ENCODE measurements around the gene ARPP21.

The ARPP21 gene

GRCh38 chr3:35787936-35788335 lies 148.6 kb downstream of the ARPP21 start:
- no peaks in the 10 kb centered on the region for H3K4me1 ChIP-seq (ENCODE audit: control insufficient read depth in 1 of 2, insufficient read depth in 1 of 2, low read depth in 1 of 2, low read length in 1 of 2)
- H3K27me3 ChIP-seq: no peaks in the 10 kb centered on the region
- TF ChIP-seq CTCF (IDR thresholded peaks at IDR 0.05): no peak
- H3K4me3 ChIP-seq (ENCODE audit: low read depth in 1 of 2, low read length in 1 of 2): no peak overlapping the region
- H3K27ac ChIP-seq: no peak overlapping the region
- no peaks in the 10 kb centered on the region for H3K9me3 ChIP-seq
- H3K36me3 ChIP-seq: no peaks in the 10 kb centered on the region

GRCh38 chr3:35789042-35789831 lies 149.9 kb downstream of the ARPP21 start:
- no peaks in the 10 kb centered on the region for H3K9me3 ChIP-seq
- no peaks in the 10 kb centered on the region for H3K4me1 ChIP-seq (ENCODE audit: control insufficient read depth in 1 of 2, insufficient read depth in 1 of 2, low read depth in 1 of 2, low read length in 1 of 2)
- no peaks in the 10 kb centered on the region for H3K27me3 ChIP-seq
- H3K27ac ChIP-seq: no peak overlapping the region
- no peak for TF ChIP-seq CTCF (IDR thresholded peaks at IDR 0.05)
- H3K36me3 ChIP-seq: no peaks in the 10 kb centered on the region
- H3K4me3 ChIP-seq (ENCODE audit: low read depth in 1 of 2, low read length in 1 of 2): no peak overlapping the region

GRCh38 chr3:35790764-35791163 lies 151.4 kb downstream of the ARPP21 start:
- Histone ChIP-seq H3K4me3 (ENCODE audit: low read depth in 1 of 2, low read length in 1 of 2) (no peak overlapping the region), H3K9me3 (no peaks in the 10 kb centered on the region), H3K27ac (no peak overlapping the region), H3K4me1 (ENCODE audit: control insufficient read depth in 1 of 2, insufficient read depth in 1 of 2, low read depth in 1 of 2, low read length in 1 of 2) (no peaks in the 10 kb centered on the region), H3K36me3 (no peaks in the 10 kb centered on the region), H3K27me3 (no peaks in the 10 kb centered on the region)
- no peak for TF ChIP-seq CTCF (IDR thresholded peaks at IDR 0.05)

DNA sequence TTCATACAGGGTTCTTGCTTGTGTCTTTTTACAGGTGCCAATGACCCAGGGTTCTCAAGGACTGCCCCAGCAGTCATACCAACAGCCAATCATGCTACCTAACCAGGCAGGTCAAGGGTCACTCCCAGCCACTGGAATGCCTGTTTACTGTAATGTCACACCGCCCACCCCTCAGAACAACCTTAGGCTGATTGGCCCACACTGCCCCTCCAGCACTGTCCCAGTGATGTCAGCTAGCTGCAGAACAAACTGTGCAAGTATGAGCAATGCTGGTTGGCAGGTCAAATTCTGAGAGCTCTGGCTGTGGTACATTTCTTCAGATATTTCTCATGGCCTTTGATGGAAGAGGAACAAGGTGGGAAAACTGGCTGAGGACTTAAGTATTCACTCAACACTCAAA lies 154.3 kb downstream of the ARPP21 start:
- Histone ChIP-seq H3K27ac (no peak overlapping the region), H3K4me1 (ENCODE audit: control insufficient read depth in 1 of 2, insufficient read depth in 1 of 2, low read depth in 1 of 2, low read length in 1 of 2) (no peaks in the 10 kb centered on the region), H3K36me3 (no peaks in the 10 kb centered on the region), H3K4me3 (ENCODE audit: low read depth in 1 of 2, low read length in 1 of 2) (no peak overlapping the region), H3K27me3 (no peaks in the 10 kb centered on the region), H3K9me3 (no peaks in the 10 kb centered on the region)
- no peak for TF ChIP-seq CTCF (IDR thresholded peaks at IDR 0.05)

DNA sequence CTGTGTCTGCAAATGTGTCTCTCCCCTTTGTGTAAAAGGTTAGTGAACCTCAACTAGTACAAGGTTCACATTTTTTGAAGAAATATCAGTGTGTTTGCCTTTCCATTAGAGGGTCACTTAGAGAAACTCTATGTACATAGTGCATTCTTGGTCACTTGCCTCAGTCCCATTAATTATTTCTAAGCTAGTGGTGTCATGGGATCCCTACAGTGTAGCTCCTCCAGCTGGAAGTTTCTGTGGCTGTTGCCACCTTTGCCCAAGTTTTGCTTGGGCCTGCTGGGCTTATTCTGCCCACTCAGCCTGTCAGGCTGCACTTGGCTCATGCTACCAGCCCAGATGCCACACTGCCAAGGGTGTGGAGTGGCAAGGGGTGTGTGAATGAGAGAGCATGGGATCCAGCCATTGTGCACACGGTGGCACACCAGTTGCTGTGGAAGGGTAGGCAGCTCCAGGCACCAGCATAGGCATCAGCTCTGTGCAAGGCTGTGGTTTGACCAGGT lies 161.7 kb downstream of the ARPP21 start:
- no peak for TF ChIP-seq CTCF (IDR thresholded peaks at IDR 0.05)
- H3K9me3 ChIP-seq: no peaks in the 10 kb centered on the region
- H3K27me3 ChIP-seq: no peaks in the 10 kb centered on the region
- H3K27ac ChIP-seq: no peak overlapping the region
- H3K4me3 ChIP-seq (ENCODE audit: low read depth in 1 of 2, low read length in 1 of 2): no peak overlapping the region
- no peaks in the 10 kb centered on the region for H3K4me1 ChIP-seq (ENCODE audit: control insufficient read depth in 1 of 2, insufficient read depth in 1 of 2, low read depth in 1 of 2, low read length in 1 of 2)
- H3K36me3 ChIP-seq: no peaks in the 10 kb centered on the region

All from neutrophil (primary cell).